HL-60 (cell line): ENCODE data around the gene POLN.

Experiments used
- CTCF ChIP-seq: IDR thresholded peaks from one replicate; pipeline ENCODE4 v1.5.1; 2011; ENCODE audit warnings: low read length, control low read depth, inconsistent platforms; ENCODE audit not compliant: insufficient read depth
- REST ChIP-seq: IDR thresholded peaks from 2 replicates; pipeline ENCODE4 v1.6.1; 2012; ENCODE audit warnings: low read depth; ENCODE audit not compliant: insufficient replicate concordance
- SPI1 ChIP-seq: IDR thresholded peaks from 2 replicates; pipeline ENCODE4 v1.6.1; 2012; ENCODE audit warnings: low read depth, mild to moderate bottlenecking, borderline replicate concordance

GRCh38 chr4:2256781-2257191 is 14.9 kb upstream of the POLN start:
- TF ChIP-seq SPI1 (no peak), CTCF (no peak), REST (no peak)
